GM19372 (cell line): ENCODE results near the gene PNO1.
"Not testable (repeated sequence)": the region's sequence is repeated elsewhere in the genome, so short reads cannot be mapped to it uniquely, and the experiment has no call there.

Experiments used
- ATAC-seq: cut with Tn5 transposase; IDR thresholded peaks from one replicate; pipeline ENCODE4 v1.9.1; 2021; ENCODE audit warnings: mild to moderate bottlenecking, low read depth, moderate library complexity; ENCODE audit not compliant: unreplicated experiment

Gene PNO1

GRCh38 chr2:68157402-68158133 is at the start of gene PNO1:
PNO1 (plus strand) TSS chr2:68157888; CDS start chr2:68157935, 47 bp downstream.
- peak; percentile 85 for ATAC-seq

GRCh38 chr2:68108120-68108519 is 49.6 kb upstream of the PNO1 start:
- ATAC-seq, result no peak

- no peak for ATAC-seq
Observed at GRCh38 chr2:68110102-68110501, 47.6 kb upstream of the PNO1 start.

- no peak for ATAC-seq
Observed at GRCh38 chr2:68115965-68116364, 41.7 kb upstream of the PNO1 start.

GRCh38 chr2:68117922-68118321 is 39.8 kb upstream of the PNO1 start:
- ATAC-seq, result not testable (repeated sequence)

- no peak for ATAC-seq
Observed at GRCh38 chr2:68118816-68119215, 38.9 kb upstream of the PNO1 start.

GRCh38 chr2:68119504-68119903 is 38.2 kb upstream of the PNO1 start:
- no peak for ATAC-seq

- no peak for ATAC-seq
Observed at GRCh38 chr2:68121873-68122679, 35.6 kb upstream of the PNO1 start.

- ATAC-seq, result no peak
Observed at GRCh38 chr2:68122680-68122964, 35.1 kb upstream of the PNO1 start.

GRCh38 chr2:68124321-68124720 is 33.4 kb upstream of the PNO1 start:
- ATAC-seq, result no peak

GRCh38 chr2:68125821-68126220 is 31.9 kb upstream of the PNO1 start:
- no peak for ATAC-seq

- ATAC-seq, result no peak
Observed at GRCh38 chr2:68126561-68126960, 31.1 kb upstream of the PNO1 start.

- peak; percentile 91 for ATAC-seq
Observed at GRCh38 chr2:68127358-68128242, 30.1 kb upstream of the PNO1 start.

- ATAC-seq, result no peak
Observed at GRCh38 chr2:68134120-68134519, 23.6 kb upstream of the PNO1 start.

GRCh38 chr2:68134554-68134953 is 23.1 kb upstream of the PNO1 start:
- no peak for ATAC-seq

- ATAC-seq, result no peak
Observed at GRCh38 chr2:68135448-68136320, 22.0 kb upstream of the PNO1 start.

GRCh38 chr2:68141875-68142274 is 15.8 kb upstream of the PNO1 start:
- no peak for ATAC-seq

GRCh38 chr2:68151037-68151436 is 6.7 kb upstream of the PNO1 start:
- no peak for ATAC-seq

GRCh38 chr2:68152681-68153347 is 4.9 kb upstream of the PNO1 start:
- ATAC-seq, result no peak

GRCh38 chr2:68155618-68156017 is 2.1 kb upstream of the PNO1 start:
- no peak for ATAC-seq
